ENCODE results near the gene CORO7.
"Not testable (repeated sequence)": the region's sequence is repeated elsewhere in the genome, so short reads cannot be mapped to it uniquely, and the experiment has no call there.

The CORO7 gene

DNA sequence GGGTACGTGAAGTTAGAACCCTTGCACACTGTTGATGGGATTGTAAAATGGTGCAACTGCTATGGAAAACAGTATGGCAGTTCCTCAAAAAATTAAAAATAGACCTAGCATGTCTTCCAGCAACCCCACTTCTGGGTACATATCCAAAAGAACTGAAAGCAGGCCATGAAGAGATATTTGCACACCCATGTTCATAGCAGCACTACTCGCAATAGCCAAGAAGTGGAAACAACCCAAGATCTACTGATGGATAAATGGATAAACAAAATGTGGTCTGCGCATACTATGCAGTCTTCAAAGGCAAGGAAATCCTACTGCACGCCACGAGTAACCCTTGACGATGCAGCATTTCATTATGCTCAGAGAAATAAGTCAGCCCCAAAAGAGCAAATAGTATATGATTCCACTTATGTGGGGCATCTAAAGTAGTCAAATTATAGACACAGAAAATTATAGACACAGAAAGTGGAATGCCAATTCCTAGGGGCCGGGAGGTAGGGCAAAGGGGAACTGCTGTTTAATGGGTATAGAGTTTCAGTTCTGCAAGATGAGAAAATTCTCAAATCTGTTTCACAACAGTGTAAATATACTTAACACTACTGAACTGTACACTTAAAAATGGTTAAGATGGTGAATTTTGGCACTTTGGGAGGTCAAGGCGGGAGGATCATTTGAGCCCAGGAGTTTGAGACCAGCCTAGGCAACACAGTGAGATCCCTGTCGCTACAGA, 17.2 kb downstream of the CORO7 start:
- DNase-seq, result no peak

DNA sequence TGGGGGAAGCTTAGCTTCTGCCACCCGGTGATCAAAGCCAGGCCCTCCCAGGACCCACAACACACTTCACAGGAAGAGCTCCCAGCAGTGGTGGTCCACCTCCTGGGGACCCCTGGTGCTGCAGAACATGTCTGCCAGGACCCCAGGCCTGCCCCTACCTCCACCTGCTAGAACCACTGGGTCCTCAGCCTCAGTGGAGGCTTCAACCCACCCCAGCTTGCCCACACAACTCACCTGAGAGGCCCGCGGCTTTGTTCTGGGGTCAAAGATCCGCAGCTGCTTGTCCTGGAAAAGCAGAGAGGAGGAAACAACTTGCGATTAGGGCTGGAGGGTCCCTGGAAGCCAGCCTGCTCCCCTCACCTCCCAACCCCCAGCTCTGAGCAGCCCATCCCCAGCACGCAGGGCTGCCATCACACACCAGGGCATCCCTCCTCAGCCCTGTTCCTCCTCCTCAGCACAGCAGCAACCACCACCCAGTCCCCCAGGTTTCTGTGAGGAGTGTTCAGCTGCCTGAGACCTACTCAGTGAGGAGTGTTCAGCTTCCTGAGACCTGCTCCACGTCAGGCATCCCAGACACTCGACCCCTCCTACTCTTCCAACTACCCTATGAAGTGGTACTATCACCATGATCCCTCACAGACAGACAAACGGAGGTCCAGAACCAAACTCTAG, 21.2 kb downstream of the CORO7 start:
- DNase-seq, result no peak

DNA sequence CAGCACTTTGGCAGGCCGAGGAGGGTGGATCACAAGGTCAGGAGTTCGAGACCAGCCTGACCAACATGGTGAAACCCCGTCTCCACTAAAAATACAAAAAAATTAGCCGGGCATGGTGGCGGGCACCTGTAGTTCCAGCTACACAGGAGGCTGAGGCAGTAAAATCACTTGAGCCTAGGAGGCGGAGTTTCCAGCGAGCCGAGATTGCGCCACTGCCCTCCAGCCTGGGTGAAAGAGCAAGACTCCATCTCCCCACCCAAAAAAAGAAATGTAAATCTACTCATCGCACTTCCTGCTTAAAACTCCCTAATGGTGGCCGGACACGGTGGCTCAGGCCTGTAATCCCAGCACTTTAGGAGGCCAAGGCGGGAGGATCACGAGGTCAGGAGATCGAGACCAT, 22.5 kb downstream of the CORO7 start:
- DNase-seq, result not testable (repeated sequence)

DNA sequence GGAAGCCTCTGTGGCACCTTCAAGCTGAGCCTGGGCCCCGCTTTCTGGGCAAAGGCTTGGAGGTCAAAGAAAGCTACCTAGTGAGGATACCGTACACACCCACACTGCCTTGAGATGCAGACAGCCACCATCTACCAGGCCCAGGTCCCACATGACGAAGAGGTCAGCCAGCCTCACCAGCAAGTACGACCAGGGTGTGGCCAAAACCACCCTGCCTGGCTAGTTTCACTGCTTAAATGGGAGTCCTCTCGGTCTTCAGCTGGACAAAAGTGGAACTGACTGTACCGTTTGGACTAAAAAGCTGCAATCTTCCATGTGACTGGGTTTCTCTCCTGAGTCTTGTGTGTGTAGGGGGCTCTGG, 23.2 kb downstream of the CORO7 start:
- DNase-seq, result no peak

DNA sequence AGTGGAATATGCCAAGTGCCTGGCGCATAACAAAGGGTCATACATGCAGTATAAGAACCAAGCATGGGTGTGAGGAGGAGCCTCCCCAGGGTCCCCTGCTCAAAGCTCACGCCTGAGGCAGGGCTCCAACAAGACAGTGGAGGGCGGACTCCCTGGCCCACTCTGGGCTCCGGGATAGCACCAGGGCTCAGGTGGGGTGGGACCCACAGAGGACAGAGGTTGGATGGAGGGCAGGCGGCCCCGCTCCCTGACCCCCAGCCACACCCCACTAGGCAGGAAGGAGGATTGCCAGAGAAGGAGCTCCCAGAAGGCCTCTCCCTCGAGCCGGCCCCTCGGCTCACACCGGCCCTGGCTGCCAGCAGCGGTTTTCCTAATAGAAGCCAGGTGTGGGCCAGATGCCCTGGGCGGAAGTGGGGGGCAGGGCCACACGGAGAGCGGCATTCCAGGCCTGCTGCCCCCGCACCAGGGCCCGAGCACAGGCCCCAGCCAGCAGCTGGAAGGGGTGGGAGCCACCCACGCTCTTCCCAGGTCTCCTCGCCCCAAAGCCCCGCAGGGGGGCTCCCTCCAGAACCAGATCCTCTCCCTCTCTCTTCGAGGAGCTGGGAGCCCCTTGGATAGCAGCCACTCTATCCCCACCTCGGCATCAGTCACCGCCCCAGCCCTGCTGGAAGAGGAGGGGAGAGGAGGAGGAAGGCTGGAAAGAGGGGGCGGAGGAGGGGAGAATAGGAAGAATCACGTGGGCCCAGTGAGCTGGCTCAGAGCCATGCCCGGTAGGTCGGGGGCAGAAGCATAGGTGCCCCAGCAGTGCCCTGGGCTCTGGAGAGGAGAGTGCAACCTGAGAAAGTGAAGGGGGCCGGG, 23.8 kb downstream of the CORO7 start:
- no peak for DNase-seq

DNA sequence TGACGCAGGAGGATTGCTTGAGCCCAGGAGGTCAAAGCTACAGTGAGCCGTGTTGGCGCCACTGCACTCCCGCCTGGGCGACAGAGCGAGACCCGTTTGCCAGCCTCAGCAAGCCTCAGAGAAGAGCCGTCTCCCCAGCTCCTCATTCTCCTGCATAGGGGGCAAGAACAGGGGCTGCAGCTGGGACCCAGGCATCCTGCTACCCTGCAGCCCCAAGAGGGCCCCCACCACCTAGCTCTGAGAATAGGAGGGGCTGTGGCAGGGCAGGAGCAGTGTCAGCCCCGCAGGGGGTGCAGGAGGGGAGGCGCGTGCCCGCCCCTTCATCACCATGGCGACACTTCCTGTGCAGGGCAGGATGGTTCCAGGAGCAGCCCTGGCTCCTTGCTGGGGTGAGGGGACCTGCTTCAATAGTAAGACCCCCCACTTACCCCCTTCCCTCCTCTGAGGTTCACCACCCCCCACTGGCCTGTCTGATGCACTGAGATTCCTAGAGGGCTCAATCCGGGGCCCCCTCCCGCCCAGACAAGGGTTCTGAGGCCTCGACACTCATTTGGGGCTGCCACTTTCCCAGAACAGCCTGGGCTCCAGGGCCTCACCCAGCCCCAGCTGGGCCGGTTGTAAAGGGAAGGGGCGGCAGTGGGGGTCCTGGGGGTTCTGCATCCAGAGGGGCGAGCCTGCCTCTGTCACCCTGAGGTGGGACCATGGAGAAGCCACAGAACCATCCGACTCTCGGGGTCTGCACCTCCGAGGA, 24.6 kb downstream of the CORO7 start:
- no peak for DNase-seq

- no peak for DNase-seq
Observed at GRCh38 chr16:4390266-4391260, 25.8 kb downstream of the CORO7 start.

DNA sequence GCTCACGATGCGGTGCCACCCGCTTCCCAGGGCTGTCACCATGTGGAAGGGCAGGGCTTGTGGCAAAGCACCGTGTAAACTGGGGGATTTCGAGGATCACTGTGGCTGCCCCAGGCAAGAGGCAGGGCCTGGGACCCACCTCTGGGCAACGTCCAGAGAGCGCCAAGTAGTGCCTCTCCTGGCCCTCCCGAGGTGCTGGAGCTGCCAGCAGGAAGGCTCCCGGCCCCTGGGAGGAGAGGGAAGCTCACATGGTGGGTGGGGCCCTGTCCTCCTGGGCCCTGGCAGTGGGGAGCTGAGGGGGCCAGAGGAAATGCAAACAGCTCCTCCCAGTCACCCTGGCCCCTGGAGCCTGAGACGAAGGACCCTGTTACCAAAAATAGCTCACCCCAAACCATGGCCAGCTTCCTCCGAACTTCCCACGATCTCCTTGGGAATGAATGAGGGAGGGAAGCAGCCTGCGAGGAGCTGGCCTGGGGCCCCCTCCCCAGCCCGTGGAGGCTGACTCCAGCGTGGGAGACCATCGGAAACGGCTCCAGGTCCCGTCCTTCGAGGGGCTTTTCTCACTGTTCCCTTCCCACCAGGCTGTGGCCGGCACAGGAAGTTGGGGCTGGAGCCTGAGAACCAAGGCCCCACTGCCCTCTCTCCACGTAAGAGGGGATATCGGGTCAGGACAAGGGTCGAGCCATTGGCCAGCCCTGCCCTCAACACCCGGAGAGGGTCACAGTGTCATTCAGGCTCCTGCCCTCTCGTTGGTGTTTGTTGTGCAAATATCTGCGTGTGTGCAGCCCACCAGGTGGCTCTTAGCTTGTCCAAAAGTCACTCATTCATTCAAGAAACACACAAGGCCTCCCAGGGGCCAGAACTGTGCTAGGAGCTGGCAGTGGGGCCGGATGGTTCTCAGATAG, 27.1 kb downstream of the CORO7 start:
- no peak for DNase-seq

- DNase-seq, result no peak
Observed at GRCh38 chr16:4388271-4389021, 27.9 kb downstream of the CORO7 start.

- no peak for DNase-seq
Observed at GRCh38 chr16:4387781-4388180, 28.6 kb downstream of the CORO7 start.

DNA sequence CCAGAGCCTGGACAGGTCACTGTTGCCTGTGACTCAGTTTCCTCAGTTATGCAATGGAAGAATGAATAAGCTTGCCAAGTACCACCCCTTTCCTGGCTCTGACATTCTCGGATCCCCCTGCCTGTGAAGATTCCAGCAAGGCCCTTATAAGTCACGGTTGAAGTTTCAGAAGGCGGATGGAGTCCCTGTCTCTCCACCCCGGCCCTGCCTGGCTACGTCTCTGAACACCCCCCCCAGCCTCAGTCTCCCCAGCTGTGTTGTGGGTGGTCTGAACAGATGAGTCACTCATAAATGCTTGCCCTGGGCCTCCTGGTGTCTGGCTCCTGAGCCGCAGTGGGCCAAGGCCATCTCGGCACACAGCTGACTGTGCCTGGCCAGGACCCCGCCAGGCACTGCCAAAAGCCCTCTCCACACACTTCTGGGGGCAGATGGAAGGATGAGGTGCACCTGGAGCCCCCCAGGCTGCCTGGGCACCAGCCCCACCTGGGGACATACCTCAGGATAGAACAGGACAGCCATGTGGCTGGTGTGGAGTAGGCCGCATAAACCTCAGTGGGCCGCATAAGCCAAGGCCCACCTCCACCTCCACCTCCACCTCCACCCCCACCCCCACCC, 29.3 kb downstream of the CORO7 start:
- no peak for DNase-seq

DNA sequence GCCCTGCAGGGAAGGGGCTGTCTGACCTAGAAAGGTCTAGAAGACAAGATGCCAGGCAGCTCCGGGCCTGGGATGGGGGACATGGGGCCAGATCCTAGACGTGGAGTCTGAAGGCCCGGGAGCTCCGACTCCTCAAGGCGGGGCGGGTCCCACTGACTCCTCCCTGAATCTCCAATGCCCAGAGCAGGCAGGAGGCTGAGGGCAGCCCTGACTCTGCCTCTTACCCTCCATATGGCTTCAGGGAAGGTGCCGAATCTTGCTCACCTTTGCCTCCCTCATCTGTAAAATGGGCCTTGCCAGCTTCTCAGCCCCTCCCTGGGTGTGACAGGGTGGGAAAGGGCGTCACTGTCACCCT, 30.0 kb downstream of the CORO7 start:
- DNase-seq, result no peak

DNA sequence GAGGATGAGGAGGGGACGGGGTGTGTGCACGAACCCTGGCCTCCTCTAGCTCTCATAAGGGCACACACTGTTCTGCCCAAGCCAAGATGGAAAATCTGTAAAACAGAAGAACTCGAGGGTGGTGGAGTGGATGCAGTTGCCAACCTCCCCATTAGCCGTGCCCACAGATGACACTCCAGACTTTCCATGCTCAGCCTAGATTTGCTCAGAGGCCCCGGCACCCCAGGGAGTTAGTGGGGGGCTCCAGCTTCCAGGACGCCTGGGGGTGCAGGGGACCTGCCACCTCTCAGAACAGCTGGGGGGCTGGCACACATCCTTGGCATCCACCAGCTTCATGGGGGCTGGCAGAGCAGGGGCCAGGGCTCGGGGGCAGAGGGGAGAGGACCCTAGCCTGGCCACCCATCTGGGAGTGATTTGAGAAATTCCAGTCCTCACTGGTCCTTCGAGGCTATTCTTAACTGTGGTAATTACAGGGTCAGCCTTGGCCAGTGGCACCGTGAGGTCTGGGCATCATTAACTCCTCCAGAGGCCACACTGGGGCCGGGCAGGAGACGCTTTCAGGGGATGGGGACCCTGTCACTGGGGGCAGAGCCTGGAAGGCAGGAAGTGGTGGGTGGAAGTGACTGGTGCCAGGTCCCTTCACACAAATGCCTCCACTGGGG, 30.5 kb downstream of the CORO7 start:
- no peak for DNase-seq

DNA sequence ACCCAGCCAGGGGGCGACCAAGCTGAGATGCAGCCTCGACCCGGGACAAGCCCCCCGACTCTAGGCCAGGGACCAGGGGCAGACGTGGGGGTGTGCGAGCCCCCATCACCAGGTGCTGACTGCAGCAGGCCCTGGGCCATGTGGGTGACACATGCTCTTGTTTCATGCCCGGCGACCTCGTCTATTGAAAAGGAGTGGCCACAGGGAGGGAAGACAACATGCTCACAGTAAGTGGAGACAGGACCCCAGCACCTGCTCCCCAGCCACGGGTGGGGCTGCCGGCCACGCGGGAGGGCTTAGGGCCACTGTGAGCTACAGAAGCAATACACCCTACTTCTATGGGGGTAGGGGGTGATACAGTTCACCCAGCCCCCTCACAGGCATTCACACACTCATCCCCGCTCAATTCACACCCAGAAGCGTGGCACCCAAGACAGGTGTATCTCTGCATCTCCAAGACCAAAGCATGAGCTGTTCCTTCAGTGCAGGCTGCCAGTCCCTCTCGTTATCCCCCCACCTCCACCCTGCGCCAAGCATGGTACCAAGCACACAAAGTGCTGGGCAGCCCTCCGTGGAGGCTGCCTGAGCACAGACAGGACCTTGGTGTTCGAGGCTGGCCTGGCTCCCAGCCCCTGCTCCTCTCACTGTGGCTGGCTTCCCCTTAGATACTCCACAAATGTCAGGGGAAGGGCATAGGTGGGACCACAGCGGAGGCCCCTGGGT, 31.2 kb downstream of the CORO7 start:
- no peak for DNase-seq

DNA sequence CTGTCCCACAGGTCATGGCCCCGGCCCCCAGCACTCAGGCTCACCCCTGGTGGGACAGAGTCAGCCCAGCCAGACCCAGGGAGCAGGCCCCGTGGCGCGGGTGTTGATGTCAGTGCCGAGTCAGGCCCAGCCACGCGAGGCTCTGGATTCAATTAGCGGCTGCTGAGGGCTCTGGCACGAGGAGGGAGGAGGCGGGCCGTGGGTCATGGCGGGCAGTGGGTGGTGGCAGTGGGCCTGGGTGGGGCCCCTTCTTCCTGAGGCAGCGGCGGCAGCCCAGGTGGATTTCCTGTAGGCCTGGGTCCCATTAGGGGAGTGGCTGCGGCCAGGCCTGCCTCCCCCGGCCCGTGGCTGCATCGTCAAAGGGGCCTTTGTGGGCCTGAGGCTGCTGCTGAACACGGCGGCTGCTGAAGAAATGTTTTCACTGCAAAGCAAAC, 31.9 kb downstream of the CORO7 start:
- no peak for DNase-seq

DNA sequence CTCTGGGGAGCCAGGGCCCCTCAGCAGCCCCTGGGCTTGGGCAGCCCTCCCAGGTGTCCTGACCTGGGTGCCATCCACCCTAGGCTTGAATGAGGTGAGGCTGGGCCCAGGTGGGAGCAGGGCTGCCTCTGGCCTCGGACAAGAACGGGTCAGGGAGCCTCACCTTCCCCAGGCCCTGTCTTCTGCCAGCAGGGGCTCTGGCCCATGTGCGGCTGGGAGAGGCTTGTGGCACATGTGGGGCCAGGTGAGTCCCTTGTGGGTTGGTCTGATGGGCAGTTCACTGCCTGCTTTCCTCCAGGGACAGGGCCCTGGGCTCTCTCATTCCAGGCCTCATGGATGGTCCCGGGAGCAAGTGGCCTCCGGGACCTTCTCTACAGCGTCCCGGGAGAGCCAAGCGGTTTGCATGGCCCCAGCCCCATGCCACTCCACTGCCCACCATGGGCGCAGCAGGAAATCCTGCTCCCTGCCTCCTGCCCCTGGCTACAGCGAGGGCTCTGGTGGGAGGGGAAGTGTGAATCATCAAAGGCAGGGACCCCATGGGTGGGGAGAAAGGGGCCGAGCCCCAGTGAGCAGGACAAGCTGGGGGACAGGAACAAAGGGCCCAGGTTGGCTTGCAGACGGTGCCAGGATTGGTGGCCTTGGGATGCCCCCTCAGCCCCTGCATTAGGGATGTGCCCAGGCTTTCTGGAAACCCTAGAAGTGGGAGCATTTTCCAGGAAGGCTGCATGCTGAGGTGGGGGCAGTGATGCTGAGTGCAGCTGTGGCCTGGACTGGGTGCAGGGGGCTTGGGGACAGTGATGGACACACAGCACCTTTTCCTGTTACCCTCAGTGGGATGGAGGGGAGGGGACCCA, 32.6 kb downstream of the CORO7 start:
- no peak for DNase-seq

DNA sequence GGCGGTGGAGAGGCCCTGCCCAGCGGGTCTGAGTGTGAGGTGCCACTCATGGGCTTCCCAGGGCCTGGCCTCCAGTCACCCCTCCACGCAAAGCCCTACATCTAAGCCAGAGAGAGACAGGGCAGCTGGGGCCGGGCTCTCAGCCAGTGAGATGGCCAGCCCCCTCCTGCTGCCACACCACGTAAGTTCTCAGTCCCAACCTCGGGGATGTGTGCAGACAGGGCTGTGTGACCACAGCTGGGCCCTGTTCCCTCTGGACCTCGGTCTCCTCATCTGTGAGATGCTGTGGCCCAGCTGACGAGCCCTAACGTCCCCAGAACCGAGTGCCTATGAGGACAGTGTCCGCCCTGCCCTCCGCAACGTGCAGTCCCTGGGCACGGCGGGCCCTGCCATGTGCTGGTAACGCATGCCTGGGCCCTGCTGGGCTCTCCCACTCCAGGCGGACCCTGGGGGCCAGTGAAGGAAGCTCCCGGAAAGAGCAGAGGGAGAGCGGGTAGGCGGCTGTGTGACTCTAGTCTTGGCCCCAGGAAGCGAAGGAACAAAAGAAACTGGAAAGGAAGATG, 33.5 kb downstream of the CORO7 start:
- DNase-seq, result no peak
